Measurements from ENCODE around the gene FRG2. TPM values are rescaled to one million over a fixed set of nuclear protein-coding genes. Genes with fewer than 3 reads are reported as not detected.
"Not testable (repeated sequence)": the region's sequence is repeated elsewhere in the genome, so short reads cannot be mapped to it uniquely, and the experiment has no call there.

FRG2 gene
- total and polyA plus RNA-seq, 2 experiments from 2014 or later = not detected

GRCh38 chr4:190037704-190038388, 10.8 kb upstream of the FRG2 start:
- H3K9me2 ChIP-seq (replicated peaks; ENCODE audit: insufficient read depth); H3K4me3 ChIP-seq; H2AFZ ChIP-seq; H3K79me2 ChIP-seq; H3K9me3 ChIP-seq (ENCODE audit: low read depth); H3K36me3 ChIP-seq (replicated peaks; ENCODE audit: insufficient read depth, low read depth); H4K20me1 ChIP-seq (ENCODE audit: insufficient read depth, poor library complexity, severe bottlenecking); DNase-seq (ENCODE audit: low spot score); H3K4me2 ChIP-seq; H3K4me1 ChIP-seq (ENCODE audit: insufficient read depth); H3K27me3 ChIP-seq; H3K27ac ChIP-seq: not testable (repeated sequence)
- peak; percentile 25 for TF ChIP-seq CTCF (IDR thresholded peaks at IDR 0.05; ENCODE audit: poor library complexity)
- WGBS (ENCODE audit: low lambda C conversion rate, missing lambda C conversion rate) = 61% methylated on average over 6 of the region's 39 CpGs

GRCh38 chr4:190031264-190031663, 4.2 kb upstream of the FRG2 start:
- not testable (repeated sequence) for DNase-seq (ENCODE audit: low spot score); H3K9me2 ChIP-seq (replicated peaks; ENCODE audit: insufficient read depth); H3K4me1 ChIP-seq (ENCODE audit: insufficient read depth); H3K27me3 ChIP-seq; H4K20me1 ChIP-seq (ENCODE audit: insufficient read depth, poor library complexity, severe bottlenecking); H3K4me3 ChIP-seq; H3K9me3 ChIP-seq (ENCODE audit: low read depth); H3K79me2 ChIP-seq; H3K4me2 ChIP-seq; H3K36me3 ChIP-seq (replicated peaks; ENCODE audit: insufficient read depth, low read depth); H2AFZ ChIP-seq; H3K27ac ChIP-seq
- 63% methylated on average over 3 of the region's 5 CpGs for WGBS (ENCODE audit: low lambda C conversion rate, missing lambda C conversion rate)

- Histone ChIP-seq H3K4me2 (peak overlapping the region; percentile 51), H3K27me3 (peaks cover 16% of the 10 kb centered on the region)
- not testable (repeated sequence) for H4K20me1 ChIP-seq (ENCODE audit: insufficient read depth, poor library complexity, severe bottlenecking); H3K9me3 ChIP-seq (ENCODE audit: low read depth); H3K4me1 ChIP-seq (ENCODE audit: insufficient read depth); H3K4me3 ChIP-seq; H3K79me2 ChIP-seq; H3K36me3 ChIP-seq (replicated peaks; ENCODE audit: insufficient read depth, low read depth); H3K27ac ChIP-seq; H3K9me2 ChIP-seq (replicated peaks; ENCODE audit: insufficient read depth); H2AFZ ChIP-seq
- DNase-seq (ENCODE audit: low spot score) = peak; percentile 11
- 57% methylated on average over 30 of the region's 47 CpGs for WGBS (ENCODE audit: low lambda C conversion rate, missing lambda C conversion rate)
Observed at GRCh38 chr4:190022614-190023281, 4.3 kb downstream of the FRG2 start.

DNA sequence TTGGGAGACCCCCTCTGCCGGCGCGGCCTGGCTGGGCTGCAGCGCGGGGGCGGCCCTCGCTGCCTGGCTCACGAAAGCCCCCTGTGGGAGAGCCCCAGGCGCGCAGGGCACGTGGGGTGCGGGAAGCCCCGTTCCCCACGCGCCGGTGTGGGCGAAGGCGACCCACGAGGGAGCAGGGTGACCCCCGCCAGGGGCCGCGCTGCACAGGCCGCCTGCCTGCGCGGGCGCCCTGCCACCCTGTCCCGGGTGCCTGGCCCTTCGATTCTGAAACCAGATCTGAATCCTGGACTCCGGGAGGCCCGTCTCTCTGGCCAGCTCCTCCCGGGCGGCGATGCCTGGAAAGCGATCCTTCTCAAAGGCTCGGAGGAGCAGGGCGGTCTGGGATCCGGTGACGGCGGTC, 5.1 kb downstream of the FRG2 start:
- not testable (repeated sequence) for H3K4me1 ChIP-seq (ENCODE audit: insufficient read depth); H3K79me2 ChIP-seq; H3K36me3 ChIP-seq (replicated peaks; ENCODE audit: insufficient read depth, low read depth); H3K4me3 ChIP-seq; H2AFZ ChIP-seq; DNase-seq (ENCODE audit: low spot score); H4K20me1 ChIP-seq (ENCODE audit: insufficient read depth, poor library complexity, severe bottlenecking); H3K27ac ChIP-seq; H3K4me2 ChIP-seq; H3K9me2 ChIP-seq (replicated peaks; ENCODE audit: insufficient read depth); H3K9me3 ChIP-seq (ENCODE audit: low read depth)
- WGBS (ENCODE audit: low lambda C conversion rate, missing lambda C conversion rate) = 67% methylated on average over 18 of the region's 39 CpGs
- H3K27me3 ChIP-seq = peaks cover 18% of the 10 kb centered on the region

DNA sequence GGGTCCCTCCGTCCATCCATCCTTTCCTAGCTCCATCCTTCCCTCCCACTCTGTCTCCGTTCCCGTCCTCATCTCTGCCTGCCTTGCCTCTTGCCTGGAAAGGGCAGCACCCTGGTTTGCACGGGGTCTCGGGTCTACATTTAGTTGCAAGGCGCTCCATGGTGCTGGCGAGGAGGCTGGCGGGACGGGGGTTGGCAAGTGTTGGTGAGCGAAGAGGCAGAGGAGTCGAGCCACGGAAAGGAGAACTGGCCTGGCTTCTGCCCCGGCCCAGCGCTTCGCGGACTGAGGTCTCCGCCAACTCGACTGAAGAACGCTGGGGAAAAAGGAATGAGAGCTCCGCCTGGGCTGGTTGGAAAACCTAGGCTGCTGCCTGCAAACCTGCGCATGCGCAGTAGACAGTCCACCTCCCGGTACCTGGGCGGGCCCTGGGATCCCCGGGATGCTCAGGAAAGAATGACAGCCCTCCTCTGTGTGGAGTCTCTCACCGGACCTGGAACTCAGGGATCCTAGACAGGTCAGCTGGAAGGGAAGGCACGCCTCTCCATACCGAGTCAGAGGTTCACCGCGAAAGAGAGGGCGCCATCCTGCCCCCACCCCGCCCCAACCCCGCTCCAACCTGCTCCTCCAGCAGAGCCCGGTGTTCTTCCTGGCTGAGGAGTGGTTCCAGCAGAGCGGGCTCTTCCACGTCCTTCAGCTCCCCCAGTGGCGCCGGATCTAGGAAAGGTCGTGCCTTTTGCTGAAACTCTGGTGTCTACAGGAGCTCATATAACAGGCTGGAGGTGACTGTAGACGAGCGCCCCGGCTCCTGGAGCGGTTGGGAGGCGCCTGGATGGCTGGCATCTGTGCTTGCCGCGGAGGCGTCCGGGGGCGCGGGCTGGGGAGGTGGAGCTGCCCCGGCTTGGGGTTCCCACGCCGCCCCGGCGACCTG, 6.0 kb downstream of the FRG2 start:
- no peaks in the 10 kb centered on the region for H3K4me1 ChIP-seq (ENCODE audit: insufficient read depth)
- peak; percentile 61 for DNase-seq (ENCODE audit: low spot score)
- no peak overlapping the region for H3K4me3 ChIP-seq
- H3K36me3 ChIP-seq (replicated peaks; ENCODE audit: insufficient read depth, low read depth) = no peaks in the 10 kb centered on the region
- H3K79me2 ChIP-seq = no peaks in the 10 kb centered on the region
- H3K27ac ChIP-seq = no peak overlapping the region
- H4K20me1 ChIP-seq (ENCODE audit: insufficient read depth, poor library complexity, severe bottlenecking) = no peaks in the 10 kb centered on the region
- peak overlapping the region; percentile 62 for H3K4me2 ChIP-seq
- TF ChIP-seq EZH2phosphoT487 (IDR thresholded peaks at IDR 0.05; ENCODE audit: low read depth, severe bottlenecking, unreplicated experiment) = no peak
- TF ChIP-seq CTCF (IDR thresholded peaks at IDR 0.05; ENCODE audit: poor library complexity) = no peak
- TF ChIP-seq EZH2 (IDR thresholded peaks at IDR 0.05; ENCODE audit: borderline replicate concordance) = peak; percentile 53
- no peaks in the 10 kb centered on the region for H3K9me2 ChIP-seq (replicated peaks; ENCODE audit: insufficient read depth)
- no peak overlapping the region for H2AFZ ChIP-seq
- peaks cover 25% of the 10 kb centered on the region for H3K27me3 ChIP-seq
- 47% methylated on average over 42 of the region's 55 CpGs for WGBS (ENCODE audit: low lambda C conversion rate, missing lambda C conversion rate)
- H3K9me3 ChIP-seq (ENCODE audit: low read depth) = no peaks in the 10 kb centered on the region

DNA sequence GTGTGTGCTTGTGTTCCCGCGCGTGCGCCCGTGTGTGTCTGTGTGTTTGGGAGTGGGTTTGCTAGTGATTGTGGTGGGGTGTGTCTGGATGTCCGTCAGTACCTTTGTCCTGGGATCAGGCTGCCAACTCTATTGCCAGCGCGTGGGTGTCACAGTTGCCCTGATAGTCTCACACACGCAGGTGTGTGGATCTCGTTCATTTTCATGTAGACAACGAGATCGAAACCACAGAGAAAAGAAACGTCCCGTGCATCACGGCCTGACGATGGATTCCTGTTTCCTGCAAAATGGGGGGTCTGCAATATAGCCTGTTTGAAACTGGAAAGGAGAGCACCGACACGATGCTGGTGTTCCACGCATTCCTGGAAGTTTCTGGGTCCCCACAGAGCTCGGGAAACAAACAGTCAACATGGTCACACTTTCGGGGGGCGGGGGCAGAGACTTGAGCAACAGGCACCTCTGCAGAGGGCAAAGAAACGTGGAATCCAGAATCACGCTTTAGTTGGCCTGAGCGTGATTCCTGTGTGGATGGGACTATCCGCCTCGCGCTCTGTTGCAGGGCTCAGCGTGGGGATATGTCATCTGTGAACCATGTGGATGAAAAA, 7.1 kb downstream of the FRG2 start:
- not testable (repeated sequence) for H3K27ac ChIP-seq; H3K9me3 ChIP-seq (ENCODE audit: low read depth); H3K4me2 ChIP-seq; H2AFZ ChIP-seq; H4K20me1 ChIP-seq (ENCODE audit: insufficient read depth, poor library complexity, severe bottlenecking); H3K4me3 ChIP-seq; H3K4me1 ChIP-seq (ENCODE audit: insufficient read depth); H3K79me2 ChIP-seq; DNase-seq (ENCODE audit: low spot score); H3K36me3 ChIP-seq (replicated peaks; ENCODE audit: insufficient read depth, low read depth); H3K9me2 ChIP-seq (replicated peaks; ENCODE audit: insufficient read depth)
- peaks cover 32% of the 10 kb centered on the region for H3K27me3 ChIP-seq
- 53% methylated on average over 29 of the region's 29 CpGs for WGBS (ENCODE audit: low lambda C conversion rate, missing lambda C conversion rate)
